Kidney glomerular epithelial cell (primary cell): ENCODE results near the gene THAP3.

Source experiments
- DNase-seq: peaks from one replicate; lab custom pipeline; 2025; lab: John Stamatoyannopoulos, UW

Gene THAP3

GRCh38 chr1:6673816-6674398 is 49.2 kb downstream of the THAP3 start:
- no peak for DNase-seq

GRCh38 chr1:6674771-6675170 is 50.1 kb downstream of the THAP3 start:
- DNase-seq = peak; percentile 44

- peak; percentile 83 for DNase-seq
Observed at GRCh38 chr1:6675941-6676340, 51.3 kb downstream of the THAP3 start.
